Kidney (tissue), 14 donors: ENCODE results near the gene OGFOD1. TPM values are rescaled to one million over a fixed set of nuclear protein-coding genes. Genes with fewer than 3 reads are reported as not detected.

ENCODE experiments used
- DNase-seq, 5 donors: peaks; one replicate each; pipeline ENCODE4 v3.0.0-alpha.2; 2013 to 2020
- FAIRE-seq: peaks from 2 replicates; lab custom pipeline; 2012; peaks lifted over from hg19 to GRCh38; lab: Jason Lieb, UNC
- H3K27ac ChIP-seq, 2 donors: one replicate each; pipeline ENCODE4 v1.7.0; 2013; ENCODE audit warnings: low read depth in 2 of 2, low read length in 2 of 2, inconsistent platforms in 1 of 2
- H3K27me3 ChIP-seq: one replicate; pipeline ENCODE4 v1.7.1; 2013; ENCODE audit warnings: low read length, inconsistent platforms; ENCODE audit not compliant: control insufficient read depth, insufficient read depth
- H3K36me3 ChIP-seq, 3 donors: one replicate each; pipeline versions ENCODE4 v1.7.0 to v1.7.1; 2013; ENCODE audit warnings: low read length in 3 of 3, control low read depth in 1 of 3, inconsistent platforms in 1 of 3; ENCODE audit not compliant: insufficient read depth in 3 of 3, control insufficient read depth in 2 of 3
- H3K4me1 ChIP-seq, 3 donors: one replicate each; pipeline versions ENCODE4 v1.7.0 to v1.7.1; 2013; ENCODE audit warnings: low read length in 3 of 3, inconsistent platforms in 1 of 3, low read depth in 1 of 3; ENCODE audit not compliant: control insufficient read depth in 2 of 3, insufficient read depth in 2 of 3
- H3K4me3 ChIP-seq, 3 donors: one replicate each; pipeline versions ENCODE4 v1.7.0 to v1.8.1; 2013; ENCODE audit warnings: low read length in 3 of 3, control low read depth in 1 of 3, inconsistent platforms in 1 of 3
- H3K9ac ChIP-seq, 3 donors: one replicate each; pipeline versions ENCODE4 v1.7.0 to v1.7.1; 2013; ENCODE audit warnings: low read length in 3 of 3, control low read depth in 1 of 3, inconsistent platforms in 1 of 3
- H3K9me3 ChIP-seq, 3 donors: one replicate each; pipeline versions ENCODE4 v1.7.0 to v1.7.1; 2013; ENCODE audit warnings: low read length in 3 of 3, control low read depth in 1 of 3, inconsistent platforms in 1 of 3; ENCODE audit not compliant: control insufficient read depth in 2 of 3, insufficient read depth in 1 of 3
- intact Hi-C: fragments of 100-400 bp; cut with DNase I; formaldehyde crosslinking; loops from one replicate; pipeline ENCODE4 v1.11.1; 2022
- polyA plus RNA-seq: library from polyadenylated mRNA; stranded (reverse); fragments of 350-450 nt; fragmentation: Illumina TruSeq; extraction: RNeasy Lipid Tissue Mini Kit (QIAGEN cat#74804); gene quantifications from one replicate; pipeline ENCODE4 v1.2.3, GENCODE V29; 2014; ENCODE audit warnings: low read depth, low replicate concordance; ENCODE audit not compliant: insufficient read depth
- total RNA-seq: library from RNA; stranded (reverse); fragmentation: NEBNext Ultra II Directional; extraction: Animal tissue kit (Norgen Biotek cat#: 25700); gene quantifications from one replicate; pipeline ENCODE4 v1.2.1, GENCODE V29; 2021
- TF ChIP-seq, protein P1 (sequence below): IDR thresholded peaks from 3 replicates; pipeline ENCODE4 v1.5.1; 2012; ENCODE audit warnings: mild to moderate bottlenecking, moderate library complexity, borderline replicate concordance; ENCODE audit not compliant: insufficient read depth; ENCODE audit errors: extremely low read depth
- donor health status: control.
- donor health status: control.
- donor health status: control.
- donor health status: control.
- donor health status: control.
- donor health status: DM: yes; HTN: yes; CAD: no.
- donor health status: Normal renal cell carcinoma (clear cell type).

OGFOD1 gene
- total and polyA plus RNA-seq, 2 donors from 2014 or later, result 16.1 to 39.4 TPM

DNA sequence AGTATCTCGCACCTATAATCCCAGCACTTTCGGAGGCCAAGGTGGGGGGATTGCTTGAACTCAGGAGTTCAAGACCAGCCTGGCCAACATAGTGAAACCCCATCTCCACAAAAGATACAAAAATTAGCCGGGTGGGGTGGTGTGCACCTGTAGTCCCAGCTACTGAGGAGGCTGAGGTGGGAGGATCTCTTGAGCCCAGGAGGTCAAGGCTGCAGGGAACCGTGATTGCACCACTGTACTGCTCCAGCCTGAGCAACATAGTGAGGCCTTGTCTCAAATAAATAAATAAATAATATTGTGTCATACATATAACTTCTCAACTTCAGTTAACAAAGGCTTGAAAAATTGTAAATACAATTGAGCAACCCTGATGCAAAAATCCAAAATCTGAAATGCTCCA lies 34.2 kb upstream of the OGFOD1 start:
- Histone ChIP-seq H3K27ac (no peak overlapping the region), H3K9me3 (no peaks in the 10 kb centered on the region), H3K27me3 (no peaks in the 10 kb centered on the region), H3K4me3 (no peak overlapping the region), H3K9ac (no peak overlapping the region), H3K36me3 (peaks cover 0 to 4% (median 3%) of the 10 kb centered on the region in 3 donors), H3K4me1 (peaks cover 0 to 12% (median 11%) of the 10 kb centered on the region in 3 donors)
- TF ChIP-seq, protein P1, sequence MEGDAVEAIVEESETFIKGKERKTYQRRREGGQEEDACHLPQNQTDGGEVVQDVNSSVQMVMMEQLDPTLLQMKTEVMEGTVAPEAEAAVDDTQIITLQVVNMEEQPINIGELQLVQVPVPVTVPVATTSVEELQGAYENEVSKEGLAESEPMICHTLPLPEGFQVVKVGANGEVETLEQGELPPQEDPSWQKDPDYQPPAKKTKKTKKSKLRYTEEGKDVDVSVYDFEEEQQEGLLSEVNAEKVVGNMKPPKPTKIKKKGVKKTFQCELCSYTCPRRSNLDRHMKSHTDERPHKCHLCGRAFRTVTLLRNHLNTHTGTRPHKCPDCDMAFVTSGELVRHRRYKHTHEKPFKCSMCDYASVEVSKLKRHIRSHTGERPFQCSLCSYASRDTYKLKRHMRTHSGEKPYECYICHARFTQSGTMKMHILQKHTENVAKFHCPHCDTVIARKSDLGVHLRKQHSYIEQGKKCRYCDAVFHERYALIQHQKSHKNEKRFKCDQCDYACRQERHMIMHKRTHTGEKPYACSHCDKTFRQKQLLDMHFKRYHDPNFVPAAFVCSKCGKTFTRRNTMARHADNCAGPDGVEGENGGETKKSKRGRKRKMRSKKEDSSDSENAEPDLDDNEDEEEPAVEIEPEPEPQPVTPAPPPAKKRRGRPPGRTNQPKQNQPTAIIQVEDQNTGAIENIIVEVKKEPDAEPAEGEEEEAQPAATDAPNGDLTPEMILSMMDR, result no peak
- DNase-seq (no peak), FAIRE-seq (no peak)
- intact Hi-C loops, result no loop called here

DNA sequence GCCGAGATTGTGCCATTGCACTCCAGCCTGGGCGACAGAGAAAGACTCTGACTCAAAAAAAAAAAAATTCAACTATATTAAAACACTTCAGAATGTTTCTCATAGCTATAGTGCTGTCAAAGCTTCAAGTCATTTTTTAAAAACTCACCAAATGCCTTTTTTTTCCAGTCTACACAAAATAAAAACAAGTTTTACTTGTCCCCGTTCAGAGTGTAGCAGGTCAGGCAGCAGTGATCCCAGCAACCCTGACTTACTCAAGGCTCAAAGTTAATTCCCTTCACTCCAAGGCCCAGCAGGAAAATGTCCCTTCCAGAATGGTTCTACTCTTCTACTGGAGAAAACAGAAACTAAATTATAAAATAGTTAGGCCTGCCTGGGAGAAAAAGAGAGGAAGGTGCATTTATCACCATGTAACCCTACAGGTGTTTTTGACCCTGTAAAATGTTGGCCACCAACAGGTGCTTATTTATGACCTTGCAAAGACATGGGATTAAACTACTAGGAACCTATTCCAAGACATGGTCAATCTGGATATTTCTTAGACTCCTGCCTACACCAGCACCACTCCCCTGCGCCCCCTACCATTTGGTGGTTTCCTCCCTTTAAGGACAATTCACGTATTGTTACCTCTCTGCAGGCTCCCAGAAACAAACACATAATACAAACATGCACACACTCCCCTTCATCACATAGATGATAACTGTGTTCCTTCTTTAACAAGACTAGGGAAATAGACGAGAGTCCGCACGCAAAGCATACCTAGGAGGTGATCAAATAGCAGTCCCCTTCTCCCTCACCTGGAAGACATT lies 31.4 kb upstream of the OGFOD1 start:
- Histone ChIP-seq H3K4me3 (no peak overlapping the region), H3K4me1 (peaks cover 3 to 20% (median 18%) of the 10 kb centered on the region in 3 donors), H3K9ac (no peak overlapping the region), H3K9me3 (no peaks in the 10 kb centered on the region), H3K27ac (peak overlapping the region in 1 of 2 donors; percentile 48), H3K27me3 (no peaks in the 10 kb centered on the region), H3K36me3 (no peaks in the 10 kb centered on the region)
- no peak for DNase-seq
- TF ChIP-seq, protein P1, result no peak
- intact Hi-C loops, result no loop called here
- FAIRE-seq, result no peak

DNA sequence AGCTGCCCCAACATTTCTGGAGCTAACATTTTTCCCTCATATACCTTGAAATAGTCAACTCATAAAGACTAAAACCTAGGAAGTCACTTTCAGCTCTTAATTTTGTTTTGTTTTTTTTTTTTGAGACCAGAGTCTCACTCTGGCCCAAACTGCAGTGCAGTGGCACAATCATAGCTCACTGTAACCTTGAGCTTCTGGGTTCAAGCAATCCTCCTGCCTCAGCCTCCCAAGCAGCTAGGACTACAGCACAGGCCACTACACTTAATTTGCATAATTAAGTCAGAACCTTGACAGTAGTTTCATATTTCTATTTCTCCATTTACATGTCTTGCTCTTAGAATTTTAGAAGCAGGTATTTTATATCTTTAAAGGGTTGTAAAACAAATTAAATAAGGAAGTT lies 30.7 kb upstream of the OGFOD1 start:
- no peaks in the 10 kb centered on the region for H3K9me3 ChIP-seq
- H3K27me3 ChIP-seq, result no peaks in the 10 kb centered on the region
- H3K36me3 ChIP-seq, result no peaks in the 10 kb centered on the region
- DNase-seq, result no peak
- no peak overlapping the region for H3K4me3 ChIP-seq
- FAIRE-seq, result no peak
- TF ChIP-seq, protein P1, result no peak
- intact Hi-C loops, result no loop called here
- H3K9ac ChIP-seq, result no peak overlapping the region
- H3K27ac ChIP-seq, result no peak overlapping the region
- peaks cover 3 to 20% (median 18%) of the 10 kb centered on the region in 3 donors for H3K4me1 ChIP-seq
